Measurements from ENCODE around the gene PSEN1.

DNA sequence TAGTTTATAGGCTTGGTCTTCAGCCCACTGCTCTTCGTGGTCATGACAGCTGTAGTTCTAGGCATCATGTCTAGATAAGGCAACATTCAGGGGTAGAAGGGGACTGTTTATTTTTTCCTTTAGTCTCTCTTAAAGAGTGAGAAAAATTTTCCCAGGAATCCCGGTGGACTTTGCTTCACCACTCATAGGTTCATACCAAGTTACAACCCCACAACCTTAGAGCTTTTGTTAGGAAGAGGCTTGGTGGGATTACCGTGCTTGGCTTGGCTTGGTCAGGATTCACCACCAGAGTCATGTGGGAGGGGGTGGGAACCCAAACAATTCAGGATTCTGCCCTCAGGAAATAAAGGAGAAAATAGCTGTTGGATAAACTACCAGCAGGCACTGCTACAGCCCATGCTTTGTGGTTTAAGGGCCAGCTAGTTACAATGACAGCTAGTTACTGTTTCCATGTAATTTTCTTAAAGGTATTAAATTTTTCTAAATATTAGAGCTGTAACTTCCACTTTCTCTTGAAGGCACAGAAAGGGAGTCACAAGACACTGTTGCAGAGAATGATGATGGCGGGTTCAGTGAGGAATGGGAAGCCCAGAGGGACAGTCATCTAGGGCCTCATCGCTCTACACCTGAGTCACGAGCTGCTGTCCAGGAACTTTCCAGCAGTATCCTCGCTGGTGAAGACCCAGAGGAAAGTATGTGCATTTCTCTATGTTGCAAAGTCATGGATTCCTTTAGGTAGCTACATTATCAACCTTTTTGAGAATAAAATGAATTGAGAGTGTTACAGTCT lies 75.1 kb downstream of the PSEN1 start:
- TF ChIP-seq POLR2A (IDR thresholded peaks at IDR 0.05; ENCODE audit: low read length) (no peak), GATA1 (IDR thresholded peaks at IDR 0.05; ENCODE audit: low read depth, low read length) (no peak)

All from erythroblast (primary cell).